GM12892 (cell line): ENCODE results near the gene DESI1.

ENCODE experiments used
- POLR2A ChIP-seq: IDR thresholded peaks from 2 replicates; pipeline ENCODE4 v1.6.1; 2011; ENCODE audit warnings: low read depth, low read length, control low read depth
- POLR2AphosphoS5 ChIP-seq: IDR thresholded peaks from 2 replicates; pipeline ENCODE4 v1.6.1; 2011; ENCODE audit warnings: low read depth, low read length, control low read depth

DNA sequence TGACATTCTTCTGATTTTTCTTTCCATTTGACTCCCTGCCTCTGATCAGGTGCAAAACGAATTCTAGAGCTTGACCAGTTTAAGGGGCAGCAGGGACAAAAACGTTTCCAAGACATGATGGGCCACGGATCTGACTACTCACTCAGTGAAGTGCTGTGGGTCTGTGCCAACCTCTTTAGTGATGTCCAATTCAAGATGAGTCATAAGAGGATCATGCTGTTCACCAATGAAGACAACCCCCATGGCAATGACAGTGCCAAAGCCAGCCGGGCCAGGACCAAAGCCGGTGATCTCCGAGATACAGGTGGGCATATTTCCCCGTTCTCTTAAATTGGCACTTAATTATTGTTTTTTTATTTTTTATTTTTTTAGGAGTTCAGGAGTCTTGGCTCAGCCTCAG, 15.6 kb upstream of the DESI1 start:
- no peak for TF ChIP-seq POLR2A
- TF ChIP-seq POLR2AphosphoS5: no peak
